ENCODE data around the gene SDK2. TPM values are rescaled to one million over a fixed set of nuclear protein-coding genes. Genes with fewer than 3 reads are reported as not detected.
"Not testable (repeated sequence)": the region's sequence is repeated elsewhere in the genome, so short reads cannot be mapped to it uniquely, and the experiment has no call there.

Gene SDK2
- polyA plus RNA-seq, 1 experiment = 0.04 TPM

- TF ChIP-seq CTCF (IDR thresholded peaks at IDR 0.05; ENCODE audit: insufficient read depth, low read depth, low read length) = no peak
- no peak for DNase-seq (ENCODE audit: low read depth)
- no peak overlapping the region for H3K4me3 ChIP-seq (ENCODE audit: low read depth, low read length)
- ChIA-PET POLR2A (no interaction called here), CTCF (interaction anchor here (0.6 to 1.4 kb wide), 3 partner anchors 9 to 53 kb away, joined by 3 to 5 read pairs (median 3); no protein-coding TSS in a partner anchor)
- no peaks in the 10 kb centered on the region for H3K27me3 ChIP-seq (ENCODE audit: control insufficient read depth, insufficient read depth, low read length)
- H3K36me3 ChIP-seq (ENCODE audit: control insufficient read depth, insufficient read depth, low read length) = no peaks in the 10 kb centered on the region
Observed at GRCh38 chr17:73317513-73318426, 326.5 kb downstream of the SDK2 start.

- CTCF ChIA-PET = interaction anchor here (0.6 to 1.4 kb wide), 2 partner anchors 8 to 52 kb away, joined by 3 to 5 read pairs; no protein-coding TSS in a partner anchor
- POLR2A ChIA-PET = no interaction called here
Observed at GRCh38 chr17:73316919-73317505, 327.2 kb downstream of the SDK2 start.

GRCh38 chr17:73315471-73315870, 328.8 kb downstream of the SDK2 start:
- no peaks in the 10 kb centered on the region for H3K36me3 ChIP-seq (ENCODE audit: control insufficient read depth, insufficient read depth, low read length)
- no peaks in the 10 kb centered on the region for H3K27me3 ChIP-seq (ENCODE audit: control insufficient read depth, insufficient read depth, low read length)
- POLR2A ChIA-PET = no interaction called here
- H3K4me3 ChIP-seq (ENCODE audit: low read depth, low read length) = no peak overlapping the region
- no peak for TF ChIP-seq CTCF (IDR thresholded peaks at IDR 0.05; ENCODE audit: insufficient read depth, low read depth, low read length)
- no peak for DNase-seq (ENCODE audit: low read depth)
- CTCF ChIA-PET = no interaction called here

More at GRCh38 chr17:73316919-73317505, 327.2 kb downstream of the SDK2 start:
- Histone ChIP-seq H3K36me3 (ENCODE audit: control insufficient read depth, insufficient read depth, low read length) (no peaks in the 10 kb centered on the region), H3K27me3 (ENCODE audit: control insufficient read depth, insufficient read depth, low read length) (no peaks in the 10 kb centered on the region), H3K4me3 (ENCODE audit: low read depth, low read length) (no peak overlapping the region)
- no peak for TF ChIP-seq CTCF (IDR thresholded peaks at IDR 0.05; ENCODE audit: insufficient read depth, low read depth, low read length)
- DNase-seq (ENCODE audit: low read depth) = no peak

GRCh38 chr17:73313526-73314127, 330.6 kb downstream of the SDK2 start:
- DNase-seq (ENCODE audit: low read depth) = no peak
- POLR2A ChIA-PET = no interaction called here
- CTCF ChIA-PET = interaction anchor here (0.9 kb wide), 1 partner anchor 66 kb away, joined by 3 read pairs; no protein-coding TSS in a partner anchor

GRCh38 chr17:73312887-73313286, 331.4 kb downstream of the SDK2 start:
- DNase-seq (ENCODE audit: low read depth); H3K27me3 ChIP-seq (ENCODE audit: control insufficient read depth, insufficient read depth, low read length); POLR2A ChIA-PET; H3K36me3 ChIP-seq (ENCODE audit: control insufficient read depth, insufficient read depth, low read length); H3K4me3 ChIP-seq (ENCODE audit: low read depth, low read length): not testable (repeated sequence)
- CTCF ChIA-PET = interaction anchor here (0.8 to 9.6 kb wide), 4 partner anchors 25 to 84 kb away, joined by 3 to 114 read pairs (median 12); no protein-coding TSS in a partner anchor

More at GRCh38 chr17:73313526-73314127, 330.6 kb downstream of the SDK2 start:
- no peak for TF ChIP-seq CTCF (IDR thresholded peaks at IDR 0.05; ENCODE audit: insufficient read depth, low read depth, low read length)
- no peak overlapping the region for H3K4me3 ChIP-seq (ENCODE audit: low read depth, low read length)
- no peaks in the 10 kb centered on the region for H3K36me3 ChIP-seq (ENCODE audit: control insufficient read depth, insufficient read depth, low read length)
- no peaks in the 10 kb centered on the region for H3K27me3 ChIP-seq (ENCODE audit: control insufficient read depth, insufficient read depth, low read length)
